Spleen (tissue), 11 donors: ENCODE measurements around the gene MCOLN2. TPM values are rescaled to one million over a fixed set of nuclear protein-coding genes. Genes with fewer than 3 reads are reported as not detected.

ENCODE experiments used
- DNase-seq: peaks from one replicate; pipeline ENCODE4 v3.0.0-alpha.2; 2020
- H3K27ac ChIP-seq, 8 donors: fragments of 200-600 bp; sonication (generic) in 7 of 8; 1 replicate in 4 of 8; 2 replicates in 4 of 8; pipeline versions ENCODE4 v1.5.0 to v1.8.0; 2016 to 2021; ENCODE audit warnings: inconsistent platforms in 4 of 8, mild to moderate bottlenecking in 4 of 8, moderate library complexity in 1 of 8
- H3K27me3 ChIP-seq, 7 donors: fragments of 200-600 bp; sonication (generic) in 6 of 7; replicated peaks in 1 of 7; 1 replicate in 4 of 7; 2 replicates in 3 of 7; pipeline versions ENCODE4 v1.5.0 to v1.8.0; 2016 to 2021; ENCODE audit warnings: inconsistent platforms in 3 of 7, mild to moderate bottlenecking in 1 of 7
- H3K36me3 ChIP-seq, 6 donors: fragments of 200-600 bp; sonication (generic) in 5 of 6; 1 replicate in 4 of 6; 2 replicates in 2 of 6; pipeline versions ENCODE4 v1.5.0 to v1.8.0; 2016 to 2021; ENCODE audit warnings: inconsistent platforms in 2 of 6
- H3K4me1 ChIP-seq, 6 donors: fragments of 200-600 bp; sonication (generic) in 5 of 6; 1 replicate in 3 of 6; 2 replicates in 3 of 6; pipeline versions ENCODE4 v1.5.0 to v1.8.0; 2016 to 2021; ENCODE audit warnings: inconsistent platforms in 3 of 6
- H3K4me3 ChIP-seq, 8 donors: fragments of 200-600 bp; sonication (generic) in 7 of 8; 1 replicate in 4 of 8; 2 replicates in 4 of 8; pipeline versions ENCODE4 v1.5.0 to v1.8.0; 2016 to 2021; ENCODE audit warnings: inconsistent platforms in 4 of 8, mild to moderate bottlenecking in 4 of 8, moderate library complexity in 2 of 8
- H3K9me3 ChIP-seq, 8 donors: fragments of 200-600 bp; sonication (generic) in 7 of 8; 1 replicate in 4 of 8; 2 replicates in 4 of 8; pipeline versions ENCODE4 v1.5.0 to v1.8.0; 2016 to 2021; ENCODE audit warnings: inconsistent platforms in 4 of 8
- CTCF ChIP-seq, 11 experiments: fragments of 200-600 bp in 7 of 11; fragments of 450-650 bp in 4 of 11; sonication (generic) in 4 of 11; IDR thresholded peaks in 8 of 11; conservative IDR thresholded peaks in 3 of 11; 1 replicate in 7 of 11; 2 replicates in 4 of 11; pipeline versions ENCODE4 v1.4.0 to v1.8.0; 2016 to 2021; ENCODE audit warnings: antibody characterized with exemption in 11 of 11, inconsistent platforms in 4 of 11, mild to moderate bottlenecking in 1 of 11
- POLR2A ChIP-seq, 3 donors: fragments of 450-650 bp; IDR thresholded peaks; one replicate each; pipeline ENCODE4 v1.5.1; 2017; ENCODE audit warnings: antibody characterized with exemption in 3 of 3, mild to moderate bottlenecking in 1 of 3
- POLR2AphosphoS5 ChIP-seq, 3 donors: sonication (generic); formaldehyde crosslinking; IDR thresholded peaks; one replicate each; pipeline ENCODE4 v1.5.1; 2017; ENCODE audit warnings: antibody characterized with exemption in 3 of 3
- WGBS, 5 donors: extraction: QIAGEN DNeasy Blood & Tissue Kit in 3 of 5; methylation state at CpG; one replicate each; pipeline versions ENCODE4 v1.1.5 to v1.1.7; 2013 to 2018; 5-methylcytosine and 5-hydroxymethylcytosine counted together
- intact Hi-C: fragments of 100-400 bp; cut with DNase I; formaldehyde crosslinking; loops from one replicate; pipeline ENCODE4 v1.15.0; 2023; ENCODE audit warnings: low total_unique reads
- polyA plus RNA-seq, 3 donors: library from polyadenylated mRNA; stranded (reverse); fragments of 200-250 nt; gene quantifications; one replicate each; pipeline ENCODE4 v1.2.1, GENCODE V29; 2013
- total RNA-seq, 7 donors: library from RNA; depleted of rRNA in 3 of 7; stranded (reverse); fragments of >200 nt in 3 of 7; fragmentation: NEBNext Ultra II Directional in 4 of 7; extraction: Animal tissue kit (Norgen Biotek cat#: 25700) in 4 of 7; gene quantifications; one replicate each; pipeline versions ENCODE4 v1.1.0 to v1.2.1, GENCODE V29; 2016 to 2021
- donor health status: healthy with polysubstance abuse.
- donor health status: DM: no; HTN: no; CAD: no; lungs with moderate emphysema.
- donor health status: DM: no; HTN: no; CAD: no.
- donor health status: Bipolar disorder and iron deficiency.
- donor health status: healthy.
- donor health status: DM: no; HTN: no; CAD: no.
- donor health status: DM: yes; HTN: yes; CAD: no.

MCOLN2 gene
- total and polyA plus RNA-seq, 10 donors: 13.1 to 32.8 (median 16.9) TPM

GRCh38 chr1:84944767-84945486, 52.0 kb downstream of the MCOLN2 start:
- H3K27ac ChIP-seq: peak overlapping the region; percentile 76 to 86 (median 83)
- intact Hi-C loops: loop anchor here (5.0 kb wide), 1 partner anchor 307 kb away; no protein-coding TSS in a partner anchor
- WGBS, 5 donors: 1 to 3% (median 1%) methylated on average over 6 of the region's 6 CpGs
- peak; percentile 90 to 95 (median 92) for TF ChIP-seq CTCF (IDR thresholded peaks at IDR 0.05 in 8 of 11, conservative IDR thresholded peaks at IDR 0.05 in 3 of 11)
- TF ChIP-seq POLR2AphosphoS5 (IDR thresholded peaks at IDR 0.05): peak in 1 of 3 donors; percentile 43
- TF ChIP-seq POLR2A (IDR thresholded peaks at IDR 0.05): no peak
- H3K9me3 ChIP-seq: peaks cover 0 to 14% (median 13%) of the 10 kb centered on the region in 8 donors
- H3K4me3 ChIP-seq: peak overlapping the region; percentile 24 to 68 (median 38)
- H3K27me3 ChIP-seq: no peaks in the 10 kb centered on the region
- peaks cover 0 to 12% (median 0%) of the 10 kb centered on the region in 6 donors for H3K36me3 ChIP-seq
- peaks cover 3 to 16% (median 13%) of the 10 kb centered on the region in 6 donors for H3K4me1 ChIP-seq
- DNase-seq: no peak

GRCh38 chr1:84941843-84942242, 55.1 kb downstream of the MCOLN2 start:
- H3K27me3 ChIP-seq: no peaks in the 10 kb centered on the region
- peaks cover 0 to 20% (median 0%) of the 10 kb centered on the region in 6 donors for H3K36me3 ChIP-seq
- H3K4me3 ChIP-seq: no peak overlapping the region
- H3K9me3 ChIP-seq: no peaks in the 10 kb centered on the region
- no peak overlapping the region for H3K27ac ChIP-seq
- no peak for DNase-seq
- intact Hi-C loops: loop anchor here (5.0 kb wide), 1 partner anchor 310 kb away; no protein-coding TSS in a partner anchor
- peaks cover 3 to 16% (median 13%) of the 10 kb centered on the region in 6 donors for H3K4me1 ChIP-seq
- no peak for TF ChIP-seq CTCF (IDR thresholded peaks at IDR 0.05 in 8 of 11, conservative IDR thresholded peaks at IDR 0.05 in 3 of 11)
- no peak for TF ChIP-seq POLR2A (IDR thresholded peaks at IDR 0.05)
- TF ChIP-seq POLR2AphosphoS5 (IDR thresholded peaks at IDR 0.05): no peak
- WGBS, 5 donors: 81 to 92% (median 87%) methylated on average over 1 of the region's 1 CpG

DNA sequence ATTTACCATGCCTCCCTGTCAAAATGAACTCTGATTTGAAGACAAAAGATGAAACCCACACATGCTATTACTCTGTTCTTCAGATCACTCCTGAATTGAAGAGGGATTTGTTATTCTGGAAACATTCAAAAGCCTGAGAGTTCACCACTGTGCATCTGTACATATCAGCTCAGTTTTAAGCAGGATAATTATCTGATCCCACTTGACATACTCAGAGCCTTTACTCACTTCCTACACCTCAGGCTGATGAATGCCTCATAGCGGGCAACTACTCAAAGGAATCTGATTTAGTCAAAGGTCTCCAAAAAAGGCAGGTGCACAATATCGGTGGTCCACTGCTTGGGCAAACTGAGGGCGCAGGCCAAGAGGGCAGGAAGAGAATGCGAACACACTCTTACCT, 56.4 kb downstream of the MCOLN2 start:
- TF ChIP-seq POLR2A (IDR thresholded peaks at IDR 0.05): no peak
- no peak for TF ChIP-seq POLR2AphosphoS5 (IDR thresholded peaks at IDR 0.05)
- no peak for TF ChIP-seq CTCF (IDR thresholded peaks at IDR 0.05 in 8 of 11, conservative IDR thresholded peaks at IDR 0.05 in 3 of 11)
- no peak overlapping the region for H3K27ac ChIP-seq
- intact Hi-C loops: loop anchor here (5.0 kb wide), 1 partner anchor 312 kb away; no protein-coding TSS in a partner anchor
- peaks cover 1 to 15% (median 10%) of the 10 kb centered on the region in 6 donors for H3K4me1 ChIP-seq
- WGBS, 5 donors: 82 to 91% (median 89%) methylated on average over 4 of the region's 4 CpGs
- H3K27me3 ChIP-seq: no peaks in the 10 kb centered on the region
- no peaks in the 10 kb centered on the region for H3K9me3 ChIP-seq
- no peak for DNase-seq
- H3K4me3 ChIP-seq: no peak overlapping the region
- H3K36me3 ChIP-seq: peaks cover 0 to 20% (median 0%) of the 10 kb centered on the region in 6 donors

DNA sequence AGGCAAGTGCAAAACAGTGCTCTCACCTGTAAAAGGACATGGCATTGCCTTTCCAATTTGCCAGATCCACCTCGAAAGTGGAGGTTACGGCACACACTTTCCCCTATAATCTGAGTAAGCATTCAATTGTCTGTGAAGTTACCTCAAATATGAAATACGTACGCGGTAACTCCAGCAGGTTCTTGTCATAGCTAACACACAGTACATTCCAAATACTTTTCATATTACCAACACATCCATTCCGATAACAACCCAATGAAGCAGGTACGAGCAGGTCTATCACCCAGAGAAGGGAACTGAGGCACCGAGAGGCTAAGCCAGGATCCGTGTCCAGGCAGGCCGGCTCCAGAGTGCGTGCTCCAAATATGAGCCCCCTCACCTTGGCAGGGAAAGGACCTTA, 57.2 kb downstream of the MCOLN2 start:
- 91 to 97% (median 97%) methylated on average over 11 of the region's 11 CpGs for WGBS, 5 donors
- H3K9me3 ChIP-seq: no peaks in the 10 kb centered on the region
- H3K4me1 ChIP-seq: peaks cover 0 to 11% (median 5%) of the 10 kb centered on the region in 6 donors
- no peak overlapping the region for H3K4me3 ChIP-seq
- TF ChIP-seq CTCF (IDR thresholded peaks at IDR 0.05 in 8 of 11, conservative IDR thresholded peaks at IDR 0.05 in 3 of 11): no peak
- TF ChIP-seq POLR2AphosphoS5 (IDR thresholded peaks at IDR 0.05): no peak
- TF ChIP-seq POLR2A (IDR thresholded peaks at IDR 0.05): no peak
- intact Hi-C loops: loop anchor here (5.0 kb wide), 1 partner anchor 313 kb away; no protein-coding TSS in a partner anchor
- no peaks in the 10 kb centered on the region for H3K27me3 ChIP-seq
- peaks cover 0 to 20% (median 0%) of the 10 kb centered on the region in 6 donors for H3K36me3 ChIP-seq
- no peak for DNase-seq
- no peak overlapping the region for H3K27ac ChIP-seq
